ELR (cell line): ENCODE data around the gene GTF2IRD1.
"Not testable (repeated sequence)": the region's sequence is repeated elsewhere in the genome, so short reads cannot be mapped to it uniquely, and the experiment has no call there.

Experiments
- DNase-seq: peaks from one replicate; pipeline ENCODE4 v3.0.0-alpha.2; 2015; ENCODE audit warnings: low read depth

The GTF2IRD1 gene

DNA sequence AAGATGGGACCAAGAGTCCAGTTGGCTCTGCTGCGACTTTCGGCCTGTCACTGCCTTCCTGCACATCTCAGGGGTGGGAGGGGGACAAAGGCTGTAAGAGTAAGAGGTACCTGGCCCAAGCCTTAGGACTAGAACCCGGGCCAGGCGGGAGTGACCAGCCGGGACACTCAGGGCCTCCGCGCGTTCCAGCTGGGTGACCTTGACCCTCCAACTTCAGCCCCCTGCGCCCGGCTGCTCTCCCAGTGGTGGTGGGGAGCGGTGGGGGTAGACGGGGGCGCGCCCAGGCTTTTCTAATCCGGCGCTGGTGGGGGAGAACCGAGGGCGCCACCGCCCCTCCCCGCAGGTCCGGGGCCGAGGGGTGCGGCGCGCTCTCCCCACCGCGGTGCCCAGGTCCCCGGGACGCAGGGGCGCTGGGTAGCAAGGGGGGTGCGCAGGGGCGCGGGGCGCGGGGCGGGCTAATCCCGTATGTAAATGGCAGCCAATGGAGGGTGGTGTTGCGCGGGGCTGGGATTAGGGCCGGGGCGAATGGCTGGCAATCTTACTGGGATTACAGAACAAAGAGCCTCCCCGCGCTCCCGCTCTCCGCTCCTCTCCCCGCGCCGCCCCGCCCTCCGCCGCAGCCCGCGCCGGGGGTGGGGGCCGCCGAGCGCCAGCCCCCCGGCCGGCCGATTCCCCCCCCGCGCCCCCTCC, at the start of gene GTF2IRD1:
Gene GTF2IRD1, plus strand, starts transcription at position 585 of the 690 bp plus-strand sequence. CDS start 54,175 bp downstream, outside the sequence.
- DNase-seq, result peak; percentile 79

GRCh38 chr7:74404388-74404700, 49.4 kb upstream of the GTF2IRD1 start:
- no peak for DNase-seq

- DNase-seq, result no peak
Measured at GRCh38 chr7:74404741-74405140, 49.0 kb upstream of the GTF2IRD1 start.

DNA sequence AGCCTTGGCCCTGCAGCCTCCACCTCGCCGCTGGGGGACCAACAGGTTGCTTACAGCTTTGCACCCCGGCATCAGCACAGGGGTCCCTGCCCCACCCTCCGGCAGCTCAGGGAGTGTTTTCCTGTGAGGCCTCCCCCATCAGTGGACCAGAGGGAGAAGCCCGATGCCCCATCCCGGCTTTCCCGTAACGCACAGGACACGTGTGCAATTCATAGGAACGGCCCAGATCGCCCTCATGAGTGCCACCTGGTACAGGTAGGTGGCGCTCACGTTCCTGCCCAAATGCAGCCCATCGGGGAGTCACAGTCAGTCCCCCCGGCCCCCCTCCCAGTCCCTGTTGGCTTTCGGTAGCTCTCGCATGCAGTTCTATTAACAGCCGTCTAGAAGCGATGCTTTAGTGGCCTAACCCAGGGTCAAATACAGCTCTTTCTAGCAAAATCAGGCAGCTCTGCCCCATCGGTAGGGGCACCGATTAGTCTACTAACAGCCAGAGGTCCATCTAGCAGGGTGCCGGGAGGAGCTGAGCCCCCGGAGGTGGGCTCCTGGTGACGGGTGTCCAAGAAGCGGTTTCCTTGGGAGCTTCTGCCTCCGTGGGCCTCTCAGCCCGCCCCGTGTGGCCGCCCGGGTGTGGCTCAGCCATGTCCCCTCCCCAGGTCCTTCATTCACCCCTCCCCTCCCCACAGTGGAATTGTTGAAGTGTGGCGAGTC, 48.4 kb upstream of the GTF2IRD1 start:
- peak; percentile 18 for DNase-seq

DNA sequence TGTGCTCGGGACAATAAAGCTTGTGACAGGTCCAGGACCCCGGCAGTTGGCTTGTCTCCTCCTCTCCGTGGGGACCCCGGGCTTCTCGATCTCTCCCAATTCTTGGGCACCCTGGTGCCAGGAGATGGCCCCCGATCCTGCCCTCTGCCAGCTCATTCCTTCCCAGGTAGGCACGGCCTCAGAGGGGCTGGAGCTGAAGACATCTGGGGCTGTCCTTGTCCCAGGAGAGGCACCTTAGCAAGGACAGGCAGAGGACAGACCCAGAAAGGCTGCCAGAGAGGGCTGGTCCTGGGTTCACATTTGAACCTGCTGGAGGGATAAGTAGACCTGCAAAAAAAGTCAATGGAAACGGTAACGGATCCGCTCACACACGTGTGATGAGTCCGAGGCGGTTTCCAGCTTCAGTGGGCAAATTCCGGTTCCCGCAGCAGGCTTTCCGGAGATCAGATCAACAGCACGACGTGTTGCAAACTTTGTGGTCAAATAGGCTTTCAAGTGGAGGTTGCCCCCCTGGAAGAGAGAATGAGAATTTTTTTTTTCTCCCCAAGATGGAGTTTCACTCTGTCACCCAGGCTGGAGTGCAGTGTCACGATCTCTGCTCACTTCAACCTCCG, 47.7 kb upstream of the GTF2IRD1 start:
- no peak for DNase-seq

DNA sequence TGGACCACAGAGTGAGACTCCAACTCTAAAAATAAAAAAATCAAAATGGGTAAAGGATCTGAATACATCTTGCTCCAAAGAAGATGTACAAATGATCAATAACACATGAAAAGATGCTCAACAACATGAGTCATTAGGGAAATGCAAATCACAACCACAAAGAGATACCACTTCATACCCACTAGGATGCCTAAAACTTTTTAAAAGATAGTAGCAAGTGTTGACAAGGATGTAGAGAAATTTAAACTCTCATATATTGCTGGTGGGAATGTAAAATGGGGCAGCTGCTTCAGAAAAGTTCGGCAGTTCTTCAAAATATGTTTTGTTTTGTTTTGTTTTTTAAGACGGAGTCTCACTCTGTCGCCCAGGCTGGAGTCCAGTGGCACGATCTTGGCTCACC, 45.7 kb upstream of the GTF2IRD1 start:
- DNase-seq, result peak; percentile 19

DNA sequence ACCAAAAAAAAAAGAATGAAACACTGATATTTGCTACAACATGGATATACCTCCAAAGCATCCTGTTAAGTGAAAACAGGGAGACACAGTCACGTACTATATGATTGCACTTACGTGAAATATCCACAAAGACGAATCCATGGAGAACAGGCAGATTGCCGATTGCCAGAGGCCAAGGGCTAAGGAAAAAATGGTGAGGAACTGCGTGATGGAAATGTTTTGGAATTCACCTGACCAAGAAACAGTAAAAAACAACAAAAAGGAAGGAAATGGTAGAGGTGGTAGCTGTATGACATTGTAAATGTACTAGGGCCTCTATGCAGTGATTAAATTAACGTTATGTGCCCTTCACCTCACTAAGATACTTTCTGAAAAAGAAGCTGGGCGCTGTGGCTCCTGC, 44.1 kb upstream of the GTF2IRD1 start:
- no peak for DNase-seq

GRCh38 chr7:74410772-74411171, 42.9 kb upstream of the GTF2IRD1 start:
- no peak for DNase-seq

DNA sequence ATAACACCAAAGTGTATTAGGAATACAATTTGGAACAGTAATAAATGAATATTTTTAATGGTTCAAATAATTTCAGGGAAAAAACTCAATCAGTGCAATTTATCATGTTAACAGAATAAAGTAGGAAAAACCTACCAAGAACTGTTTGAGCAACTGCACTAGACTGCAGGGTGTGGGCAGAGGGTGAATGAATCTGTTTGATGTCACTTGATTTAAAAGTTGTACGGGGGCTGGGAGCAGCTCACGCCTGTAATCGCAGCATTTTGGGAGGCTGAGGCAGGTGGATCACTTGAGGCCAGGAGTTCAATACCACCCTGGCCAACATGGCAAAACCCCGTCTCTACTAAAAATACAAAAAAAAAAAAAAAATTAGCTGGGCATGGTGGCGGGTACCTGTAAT, 42.1 kb upstream of the GTF2IRD1 start:
- not testable (repeated sequence) for DNase-seq

- no peak for DNase-seq
Measured at GRCh38 chr7:74412056-74412455, 41.6 kb upstream of the GTF2IRD1 start.

GRCh38 chr7:74412603-74413002, 41.1 kb upstream of the GTF2IRD1 start:
- DNase-seq, result peak; percentile 21

GRCh38 chr7:74414595-74415333, 38.9 kb upstream of the GTF2IRD1 start:
- not testable (repeated sequence) for DNase-seq

- peak; percentile 67 for DNase-seq
Measured at GRCh38 chr7:74417419-74417971, 36.2 kb upstream of the GTF2IRD1 start.

DNA sequence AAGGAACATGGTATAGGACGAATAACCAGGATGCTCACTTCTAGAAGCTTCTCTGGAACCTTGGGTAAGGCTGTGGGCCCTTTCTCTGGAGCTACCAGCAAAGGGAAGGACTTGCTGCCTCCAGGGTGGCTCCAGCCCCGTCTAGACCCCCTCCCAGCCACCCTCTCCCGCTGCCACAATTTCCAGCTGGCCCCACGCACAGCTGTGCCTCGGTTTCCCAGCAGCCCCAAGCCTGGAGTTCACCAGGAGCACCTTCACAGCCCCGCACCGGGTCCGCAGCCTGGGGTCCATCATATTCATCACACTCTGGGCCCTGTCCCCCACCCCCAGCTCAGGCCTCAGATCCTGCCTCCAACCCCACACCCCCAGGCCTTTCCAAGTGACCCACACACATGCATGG, 35.6 kb upstream of the GTF2IRD1 start:
- no peak for DNase-seq

- no peak for DNase-seq
Measured at GRCh38 chr7:74418538-74418937, 35.2 kb upstream of the GTF2IRD1 start.

- not testable (repeated sequence) for DNase-seq
Measured at GRCh38 chr7:74419232-74419631, 34.5 kb upstream of the GTF2IRD1 start.

- no peak for DNase-seq
Measured at GRCh38 chr7:74420006-74420405, 33.7 kb upstream of the GTF2IRD1 start.

- DNase-seq, result no peak
Measured at GRCh38 chr7:74424291-74424880, 29.3 kb upstream of the GTF2IRD1 start.

GRCh38 chr7:74428023-74428422, 25.7 kb upstream of the GTF2IRD1 start:
- no peak for DNase-seq

GRCh38 chr7:74429153-74429747, 24.5 kb upstream of the GTF2IRD1 start:
- DNase-seq, result peak; percentile 23

DNA sequence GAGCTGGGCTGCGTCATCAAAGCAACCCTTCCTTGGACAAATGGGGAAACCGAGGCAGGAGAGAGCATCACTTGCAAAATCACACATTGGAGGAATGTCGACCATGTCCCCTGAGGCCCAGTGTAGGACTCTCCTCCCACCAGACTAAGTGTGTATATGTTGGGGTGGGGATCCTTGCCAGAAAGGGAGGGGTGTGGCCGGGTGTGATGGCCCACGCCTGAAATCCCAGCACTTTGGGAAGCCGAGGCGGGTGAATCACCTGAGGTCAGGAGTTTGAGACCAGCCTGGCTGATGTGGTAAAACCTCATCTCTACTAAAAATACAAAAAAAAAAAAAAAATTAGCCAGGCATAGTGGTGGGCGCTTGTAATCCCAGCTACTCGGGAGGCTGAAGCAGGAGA, 23.3 kb upstream of the GTF2IRD1 start:
- not testable (repeated sequence) for DNase-seq
